GM21619 (cell line): ENCODE measurements around the gene MKX.

Experiments used
- ATAC-seq: cut with Tn5 transposase; IDR thresholded peaks from one replicate; pipeline ENCODE4 v1.9.1; 2021; ENCODE audit not compliant: unreplicated experiment

The MKX gene

DNA sequence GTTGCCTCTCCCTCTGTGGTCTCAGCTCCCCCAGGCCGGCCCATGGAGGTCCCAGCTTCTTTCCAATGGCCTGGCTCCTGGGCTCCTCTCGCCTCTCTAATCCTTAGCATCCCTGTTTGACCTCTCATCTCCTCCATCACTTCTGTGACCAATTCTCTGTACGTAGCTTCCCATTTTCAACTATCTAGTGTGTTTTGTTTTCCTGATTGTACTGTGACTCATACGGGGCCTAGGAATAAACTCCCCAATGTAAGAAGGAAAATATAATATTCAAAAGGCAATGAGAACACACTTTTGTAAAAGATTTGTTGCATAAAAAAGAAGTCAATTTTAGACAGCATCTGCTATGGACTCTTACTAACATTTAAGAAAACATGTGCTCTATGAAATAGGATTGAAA is 90.3 kb downstream of the MKX start:
- ATAC-seq: no peak

DNA sequence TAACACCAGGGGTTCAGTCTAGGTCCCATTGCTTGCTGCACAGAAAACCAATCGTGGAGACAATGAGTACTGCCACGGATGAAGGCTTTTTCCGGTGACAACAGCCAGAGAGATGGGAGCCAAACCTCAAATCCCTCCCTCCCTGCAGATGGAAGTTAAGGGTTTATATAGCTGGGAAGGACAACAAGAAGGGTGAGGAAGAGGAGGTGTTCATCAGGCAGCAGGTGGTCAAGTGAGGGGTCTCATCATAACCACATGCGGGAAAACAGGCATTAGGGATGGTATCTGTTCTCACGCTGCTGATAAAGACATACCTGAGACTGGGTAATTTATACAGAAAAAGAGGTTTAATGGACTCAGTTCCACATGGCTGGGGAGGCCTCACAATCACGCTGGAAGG is 91.3 kb downstream of the MKX start:
- ATAC-seq: no peak

DNA sequence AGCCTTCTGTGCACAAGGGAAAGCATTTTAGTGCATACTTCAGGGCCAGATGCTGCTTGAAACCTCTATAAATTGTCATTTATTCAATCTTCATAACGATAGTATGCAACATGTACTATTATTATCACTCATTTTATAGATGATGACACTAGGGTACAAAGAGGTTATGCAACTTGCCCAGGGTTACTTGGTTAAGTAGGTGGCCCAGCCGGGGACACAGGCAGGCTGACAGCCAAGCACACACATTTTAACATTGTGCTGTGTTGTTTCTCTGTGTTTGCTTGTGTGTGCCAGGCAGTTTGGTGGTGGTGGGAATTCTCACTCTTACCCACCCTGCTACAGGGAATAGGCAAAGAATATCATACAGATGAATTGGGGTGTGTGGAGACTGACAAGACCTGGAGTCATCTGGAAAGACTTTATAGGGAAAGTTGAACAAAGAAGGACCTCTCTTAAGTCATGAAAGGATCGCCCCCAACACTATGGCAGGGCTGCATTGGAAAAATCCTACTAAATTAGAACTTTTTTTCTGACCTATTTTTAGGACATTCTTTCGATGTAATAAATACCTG is 98.9 kb downstream of the MKX start:
- ATAC-seq: no peak

DNA sequence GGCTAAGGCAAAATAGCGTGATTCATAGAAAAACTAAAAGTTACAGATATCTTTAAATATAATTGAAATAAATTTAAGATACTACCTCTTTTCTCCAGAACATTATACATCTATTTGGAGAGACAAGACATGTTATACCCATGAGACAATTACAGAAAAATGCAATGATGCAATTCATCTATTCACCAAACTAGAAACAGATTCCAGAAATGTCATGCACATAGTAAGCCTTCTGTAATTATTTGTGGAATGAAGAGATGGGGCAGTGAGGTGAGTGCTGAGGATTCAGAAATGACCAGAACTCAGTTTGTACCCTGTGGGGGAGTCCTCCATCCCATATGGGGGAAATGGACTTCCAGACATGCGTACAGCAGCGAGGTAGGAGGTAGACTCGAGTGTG is 99.4 kb downstream of the MKX start:
- no peak for ATAC-seq

DNA sequence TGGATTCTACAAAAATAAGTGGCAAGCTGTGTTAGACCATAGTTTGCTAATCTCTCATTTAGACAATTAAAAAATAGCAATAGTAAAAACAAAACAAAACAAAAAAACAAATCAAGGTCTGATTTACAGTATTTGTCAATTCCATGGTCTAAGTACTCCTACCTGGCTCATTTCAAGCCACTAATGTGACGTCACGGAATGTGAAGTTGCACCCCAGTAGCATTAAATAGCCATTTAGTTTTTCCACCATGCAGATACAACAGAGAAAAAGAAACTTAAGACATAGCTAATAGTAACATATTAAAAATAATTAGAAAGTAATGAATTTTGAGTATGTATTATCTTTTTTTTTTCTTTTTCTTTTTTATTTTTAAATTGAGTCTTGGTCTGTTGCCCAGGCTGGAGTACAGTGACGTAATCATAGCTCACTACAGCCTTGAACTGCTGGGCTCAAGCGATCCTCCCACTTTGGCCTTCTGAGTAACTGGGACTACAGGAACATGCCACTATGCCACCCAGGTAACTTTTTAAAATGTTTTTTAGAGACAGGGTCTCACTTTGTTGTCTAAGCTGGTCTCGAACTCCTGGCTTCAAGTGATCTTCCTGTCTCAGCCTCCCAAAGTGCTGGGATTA is 101.2 kb downstream of the MKX start:
- ATAC-seq: no peak

DNA sequence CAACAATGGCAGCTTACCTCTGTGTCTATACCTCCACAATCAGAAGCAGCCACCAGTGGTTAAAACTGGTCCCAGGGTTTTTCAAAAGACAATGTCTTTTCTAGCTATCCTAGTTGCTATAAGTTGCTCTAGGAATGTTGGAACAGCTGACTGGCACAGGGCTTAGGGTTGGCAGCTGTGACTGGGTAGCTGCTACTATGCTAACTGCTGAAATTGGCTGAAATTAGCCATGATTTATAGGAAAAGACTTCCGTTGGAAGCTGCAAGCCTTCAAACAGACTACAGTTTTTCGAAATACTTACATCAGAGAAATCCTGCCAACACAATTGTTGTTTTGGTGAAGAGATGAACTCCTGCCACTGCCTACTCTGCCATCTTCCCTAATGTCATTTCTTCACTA is 102.3 kb downstream of the MKX start:
- no peak for ATAC-seq

DNA sequence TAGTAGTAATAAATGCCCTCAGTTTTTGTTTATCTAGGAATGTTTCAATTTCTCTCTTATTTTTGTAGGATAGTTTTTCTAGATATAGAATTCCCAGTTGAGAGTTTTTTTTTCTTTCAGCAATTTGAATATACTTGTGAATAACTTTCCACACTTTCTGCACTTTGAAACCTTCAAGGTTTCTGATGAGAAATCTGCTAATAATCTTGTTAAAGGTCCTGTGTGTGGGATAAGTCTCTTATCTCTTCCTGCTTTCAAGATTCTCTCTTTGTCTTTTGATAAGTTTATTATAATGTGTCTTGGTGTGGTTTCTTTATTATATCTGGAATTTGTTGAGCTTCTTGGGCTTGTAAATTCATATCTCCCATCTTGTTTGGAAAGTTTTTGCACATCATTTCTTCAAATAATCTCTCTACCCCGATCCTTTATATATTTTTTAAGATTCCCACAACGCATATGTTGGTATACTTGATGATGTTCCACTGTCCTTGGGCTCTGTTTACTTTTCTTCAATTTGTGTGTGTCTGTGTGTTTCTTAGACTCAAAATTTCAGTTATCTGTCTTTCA is 103.5 kb downstream of the MKX start:
- no peak for ATAC-seq

DNA sequence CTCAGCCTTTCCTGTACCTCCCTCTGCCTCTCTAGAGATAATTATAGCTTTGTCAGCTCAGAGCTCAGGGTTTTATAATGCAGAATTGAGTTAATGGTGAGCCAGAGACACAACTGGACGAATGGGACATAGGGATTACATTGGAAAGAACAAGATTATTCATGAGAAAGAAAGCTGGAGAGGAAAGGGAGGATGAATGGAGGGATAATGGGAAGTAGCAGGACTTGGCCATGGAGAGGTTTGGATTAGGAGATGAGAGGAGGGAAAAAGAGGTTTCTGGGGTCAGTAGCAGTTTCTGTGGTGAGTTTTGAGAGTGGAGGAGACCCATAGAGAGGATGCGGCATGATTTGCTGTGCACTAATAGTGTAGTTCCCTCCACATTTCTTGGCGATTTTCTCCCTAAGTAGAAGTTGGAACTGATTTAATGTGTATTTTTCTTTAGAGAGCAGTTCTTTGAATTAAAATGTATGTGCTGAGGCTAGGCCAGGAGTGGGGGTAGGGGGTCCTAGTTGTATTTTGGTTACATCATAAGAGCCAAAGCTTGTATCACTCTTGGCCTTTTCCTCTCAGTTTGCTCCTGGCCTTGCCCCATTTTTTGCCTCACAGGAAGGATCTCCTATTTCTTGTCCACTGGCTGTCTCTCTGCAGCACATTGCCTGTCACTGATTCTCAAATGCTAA is 107.4 kb downstream of the MKX start:
- no peak for ATAC-seq

DNA sequence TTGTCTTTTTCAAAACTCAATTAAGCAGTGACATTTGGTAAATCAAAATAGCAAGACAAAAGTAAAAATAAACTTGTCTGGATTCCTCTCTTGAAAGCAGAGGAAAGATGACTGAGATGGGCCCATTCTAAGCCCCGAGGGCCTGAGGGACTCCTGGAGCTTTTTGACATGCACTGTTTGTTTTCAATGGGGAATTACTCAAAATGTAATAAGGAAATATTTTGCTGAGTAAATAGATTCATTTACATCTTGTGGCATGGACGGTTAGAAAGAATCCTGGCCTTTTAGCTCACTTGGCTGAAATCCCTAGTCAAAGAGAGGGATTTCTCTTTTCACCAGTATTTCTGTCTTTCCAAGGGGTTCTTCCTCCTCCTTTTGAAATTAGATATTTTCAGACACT is 108.0 kb downstream of the MKX start:
- ATAC-seq: no peak

DNA sequence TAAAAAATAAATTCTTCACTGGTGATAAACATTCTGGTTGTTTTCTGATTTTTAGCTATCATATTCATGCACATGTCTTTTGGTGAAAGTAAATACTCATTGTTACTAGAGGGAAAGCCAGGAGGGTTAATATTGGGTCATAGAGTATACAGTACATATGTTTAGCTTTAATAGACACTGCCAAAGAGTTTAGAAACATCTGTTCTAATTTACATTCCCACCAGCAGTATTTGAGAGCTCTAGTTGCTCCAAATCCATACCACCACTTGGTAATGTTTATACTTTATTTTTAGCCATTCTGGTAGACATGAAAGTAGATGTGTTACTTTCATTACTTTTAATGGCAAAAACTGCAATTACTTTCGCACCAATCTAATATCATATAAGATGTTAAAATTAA is 108.8 kb downstream of the MKX start:
- no peak for ATAC-seq

DNA sequence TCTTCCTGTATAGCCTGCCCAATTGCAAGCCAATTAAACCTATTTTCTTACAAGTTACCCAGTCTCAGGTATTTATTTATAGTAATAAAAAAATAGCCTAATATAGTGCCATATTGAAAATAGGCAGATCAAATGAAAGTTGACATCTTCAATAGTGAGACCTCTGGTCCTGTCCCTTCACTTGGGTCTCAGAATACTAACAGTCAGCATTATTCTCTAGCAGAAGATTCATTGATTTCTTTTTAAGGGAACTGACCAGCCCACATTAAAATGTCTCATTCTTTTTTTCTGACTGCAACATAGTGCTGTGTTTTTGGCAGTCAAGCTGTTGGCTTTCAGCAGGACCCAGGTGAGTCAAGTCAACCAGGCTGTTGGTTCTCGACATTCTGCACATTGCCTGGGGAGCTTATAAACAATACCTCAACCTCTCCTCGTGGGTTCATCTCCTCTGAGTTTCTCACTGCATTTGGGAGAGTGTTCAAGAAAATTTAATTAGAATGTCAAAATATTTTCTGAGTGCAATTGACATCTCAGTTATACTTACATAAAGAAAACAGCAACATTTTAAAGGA is 109.8 kb downstream of the MKX start:
- no peak for ATAC-seq

DNA sequence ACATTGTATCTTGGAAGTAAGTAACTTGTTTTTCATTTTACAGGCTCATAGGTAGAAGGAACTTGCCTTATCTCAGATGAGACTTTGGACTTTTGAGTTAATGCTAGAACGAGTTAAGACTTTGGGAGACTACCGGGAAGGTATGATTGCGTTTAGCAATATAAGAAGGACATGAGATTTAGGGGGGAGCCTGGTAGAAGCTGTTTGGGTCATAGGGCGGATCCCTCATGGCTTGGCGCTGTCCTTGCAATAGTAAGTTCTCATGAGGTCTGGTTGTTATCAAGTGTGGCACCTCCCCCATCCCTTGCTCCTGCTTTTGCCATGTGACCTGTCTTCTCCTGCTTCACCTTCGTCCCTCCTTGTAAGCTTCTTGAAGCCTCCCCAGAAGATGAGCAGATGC is 110.3 kb downstream of the MKX start:
- no peak for ATAC-seq

DNA sequence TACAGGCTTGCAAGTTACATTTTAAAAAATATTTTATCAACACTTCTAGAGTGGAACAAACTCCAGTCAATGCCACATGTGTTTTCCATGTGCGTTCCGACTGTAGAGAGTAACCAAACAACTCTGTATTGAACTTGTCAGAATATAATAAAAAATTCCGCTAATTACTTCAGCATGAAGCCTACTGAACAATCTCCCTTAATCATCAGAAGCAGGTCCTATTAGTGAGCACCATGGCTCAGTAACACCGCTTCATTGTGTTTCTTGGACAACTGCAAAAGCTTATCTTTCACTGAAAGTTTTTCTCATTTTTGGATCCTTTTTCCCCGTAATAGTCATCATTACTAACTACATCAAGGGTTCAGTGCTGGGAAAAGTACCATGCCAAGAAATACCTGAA is 117.0 kb downstream of the MKX start:
- no peak for ATAC-seq

DNA sequence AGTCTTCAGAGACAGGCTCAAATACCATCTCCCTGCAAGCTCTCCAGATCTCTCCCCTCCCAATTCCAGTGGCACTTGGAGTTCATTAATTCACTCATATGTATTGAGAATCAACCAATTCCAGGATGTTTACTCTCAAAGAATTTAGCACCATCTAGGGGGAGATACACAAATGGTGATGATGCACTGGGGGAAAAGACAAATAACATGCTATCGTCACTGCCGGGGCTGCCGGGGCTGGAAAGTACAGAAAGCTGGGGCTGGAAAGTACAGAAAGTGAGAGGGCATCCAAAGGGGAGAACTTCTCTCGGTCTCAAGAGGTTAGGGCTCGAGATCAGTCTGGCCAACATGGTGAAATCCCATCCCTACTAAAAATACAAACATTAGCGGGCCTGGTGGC is 118.7 kb downstream of the MKX start:
- ATAC-seq: no peak

DNA sequence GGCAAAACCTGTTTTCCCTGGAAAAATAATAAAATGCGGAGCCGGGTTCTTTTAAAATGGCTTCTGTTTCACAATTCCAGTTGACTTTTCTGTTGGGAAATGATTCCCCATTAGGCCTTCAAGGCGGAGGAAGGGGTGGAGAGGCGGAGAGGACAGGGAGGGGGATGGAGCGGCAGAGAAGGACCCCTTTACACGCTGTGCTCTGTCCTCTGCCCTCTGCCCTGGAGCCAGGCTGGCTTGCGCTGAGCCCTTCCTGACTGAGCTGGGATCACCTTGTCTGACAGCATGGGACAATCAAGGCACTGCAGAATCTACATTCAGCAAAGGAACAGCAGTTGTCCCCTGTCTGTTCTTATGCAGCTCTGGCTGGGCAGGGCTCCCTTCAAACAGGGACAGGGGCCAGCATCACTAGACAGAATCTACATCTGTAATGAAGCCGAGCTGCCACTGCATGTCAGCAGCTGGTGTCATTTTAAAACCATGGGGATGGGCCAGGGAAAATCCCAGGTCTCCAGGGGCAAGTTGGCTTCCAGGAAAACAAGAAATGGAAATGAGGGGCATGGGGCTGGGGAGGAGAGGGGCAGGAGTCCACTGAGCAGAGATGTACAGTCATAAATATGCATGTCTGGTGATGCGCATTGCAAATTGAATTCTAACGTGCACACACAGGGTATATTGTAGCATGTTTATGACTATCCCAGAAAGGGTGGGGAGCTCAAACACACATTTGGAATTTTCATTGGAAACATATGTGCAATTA is 120.0 kb downstream of the MKX start:
- no peak for ATAC-seq

DNA sequence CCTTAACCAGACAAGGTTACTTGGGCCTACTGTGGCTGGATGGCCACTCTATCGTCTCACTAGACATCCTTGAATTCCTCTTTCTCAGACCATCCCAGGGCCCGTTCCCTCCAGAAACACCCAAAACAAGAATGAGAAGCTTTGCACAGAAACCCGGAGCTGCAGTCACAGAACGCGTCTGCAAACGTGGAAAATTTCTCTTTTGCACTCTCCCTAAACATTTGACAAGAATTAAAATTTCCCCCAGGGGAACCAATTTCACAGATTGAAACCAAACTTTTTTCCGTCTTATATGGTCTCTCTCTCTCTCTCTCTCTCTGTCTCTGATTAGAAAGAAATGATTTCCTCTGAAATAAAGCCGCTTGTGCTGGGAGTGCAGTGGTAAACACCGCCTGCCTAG is 120.7 kb downstream of the MKX start:
- ATAC-seq: no peak
